Stimulated activated CD8-positive, alpha-beta memory T cell treated with anti-CD3 and anti-CD28 coated beads, Interleukin-7, amount 100 ng/mL, for 4 hours (primary cell): ENCODE data around the gene YDJC.
A peak's percentile ranks its signal among the peaks of the same experiment; 100 is the strongest.
"Not testable (repeated sequence)": the region's sequence is repeated elsewhere in the genome, so short reads cannot be mapped to it uniquely, and the experiment has no call there.

Experiments
- DNase-seq, 2 donors: peaks; one replicate each; pipeline ENCODE4 v3.0.0-alpha.2; 2020; ENCODE audit warnings: low read depth in 2 of 2

Gene YDJC

GRCh38 chr22:21632237-21632895, 2.5 kb upstream of the YDJC start, which contains the start of gene CCDC116:
CCDC116 (plus strand) TSS chr22:21632760; CDS start chr22:21633182, 422 bp downstream.
- DNase-seq, result peak; percentile 48 to 62

DNA sequence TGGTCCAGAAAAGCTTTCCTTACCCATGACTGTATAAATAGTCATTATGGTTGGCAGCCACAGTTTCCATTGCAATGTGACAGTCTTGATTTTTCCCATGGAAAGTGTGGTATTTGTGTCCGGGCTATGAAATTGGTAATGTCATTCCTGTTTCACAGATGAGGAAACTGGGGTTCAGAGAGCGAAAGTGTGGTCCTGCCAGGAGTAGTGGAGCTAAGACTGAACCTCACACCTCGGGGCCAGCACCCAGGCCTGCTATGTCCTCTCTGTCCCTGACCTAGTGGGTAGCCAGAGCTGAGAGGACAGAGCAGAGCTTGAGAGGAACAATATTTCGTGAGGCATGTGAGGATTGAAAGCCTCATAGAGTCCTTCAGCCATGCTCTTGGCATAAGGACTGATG, 1.2 kb upstream of the YDJC start:
- DNase-seq, result no peak

DNA sequence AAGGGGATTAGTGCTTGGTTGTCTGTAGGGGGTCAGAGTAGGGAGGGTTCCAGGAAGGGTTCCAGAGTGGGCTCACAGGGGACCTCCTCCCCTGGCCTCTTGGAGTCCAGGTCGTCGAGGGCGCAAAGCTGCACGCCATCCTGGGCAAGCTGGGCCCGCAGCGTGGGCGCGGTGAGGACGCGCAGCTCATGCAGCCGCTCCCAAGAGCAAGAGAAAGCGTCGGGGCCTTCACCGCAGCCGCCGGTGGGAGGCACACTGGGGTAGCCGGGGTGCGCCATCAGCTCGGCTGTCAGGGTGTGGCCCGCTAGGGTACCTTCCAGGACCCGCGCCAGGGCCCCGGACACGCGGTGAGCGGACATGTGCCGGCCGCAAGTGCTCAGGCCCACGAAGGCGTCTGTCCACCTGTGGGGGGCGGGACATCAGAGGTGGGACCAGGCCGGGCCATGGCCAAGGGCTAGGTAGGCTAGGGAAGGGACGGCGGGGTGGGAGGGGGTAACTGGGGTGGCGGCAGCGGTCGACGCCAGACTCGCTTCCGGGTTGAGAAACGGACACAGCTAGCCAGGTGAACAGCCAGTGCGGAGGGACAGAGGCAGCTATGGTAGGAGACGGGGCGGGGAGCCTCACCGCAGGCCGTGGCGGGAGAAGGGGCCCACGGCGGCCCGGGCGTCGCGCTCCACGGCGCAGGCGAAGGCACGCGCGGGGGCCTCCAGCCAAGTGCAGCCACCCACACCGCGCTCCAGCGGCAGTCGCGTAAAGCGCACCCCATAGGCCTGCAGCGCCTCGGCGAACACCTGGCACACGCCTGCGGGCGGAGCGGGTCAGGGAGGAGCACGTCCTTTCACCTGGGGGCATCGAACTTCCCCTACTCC, 1.2 kb downstream of the YDJC start:
- no peak for DNase-seq

GRCh38 chr22:21626735-21627469, 2.9 kb downstream of the YDJC start:
- no peak for DNase-seq

- no peak for DNase-seq
Observed at GRCh38 chr22:21626073-21626734, 3.6 kb downstream of the YDJC start.

- DNase-seq, result no peak
Observed at GRCh38 chr22:21624880-21625791, 4.7 kb downstream of the YDJC start.

DNA sequence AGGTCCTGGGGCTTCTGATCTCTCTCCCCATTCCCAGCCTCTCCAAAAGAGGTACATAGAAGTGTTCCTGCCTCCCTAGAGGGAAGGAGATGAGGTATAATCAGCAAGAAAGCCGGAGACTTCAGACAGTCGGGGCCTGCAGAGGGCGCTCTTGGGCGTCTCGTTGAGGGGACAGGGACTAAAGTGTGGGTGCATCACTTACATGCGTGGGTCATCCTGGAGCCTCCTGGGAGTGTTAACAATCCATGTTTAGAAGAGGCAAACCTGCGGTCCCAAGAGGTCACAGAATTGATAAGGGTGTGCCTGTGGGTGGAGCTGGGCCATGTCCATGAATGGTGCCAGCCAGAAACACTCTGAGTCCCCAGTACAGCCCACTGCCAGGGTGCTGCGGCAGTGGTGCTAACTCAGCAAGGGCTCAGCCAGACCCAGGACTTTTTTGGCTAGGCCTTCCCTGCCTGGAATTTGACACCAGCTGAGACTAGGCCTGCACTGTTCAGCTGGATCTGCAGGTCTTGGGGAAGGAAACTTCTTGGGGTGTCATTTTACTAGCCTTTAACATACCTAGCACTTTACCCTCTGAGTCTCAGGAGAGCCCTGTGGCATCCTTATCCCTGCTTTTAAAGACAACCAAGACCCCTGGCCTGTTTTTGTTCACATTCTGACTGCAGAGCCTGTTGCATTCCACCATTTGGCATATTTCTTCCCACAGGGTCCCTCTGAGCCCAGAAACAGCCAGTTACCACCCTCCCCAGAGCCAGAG, 5.5 kb downstream of the YDJC start:
- no peak for DNase-seq

GRCh38 chr22:21623648-21623970, 6.2 kb downstream of the YDJC start:
- DNase-seq, result no peak

DNA sequence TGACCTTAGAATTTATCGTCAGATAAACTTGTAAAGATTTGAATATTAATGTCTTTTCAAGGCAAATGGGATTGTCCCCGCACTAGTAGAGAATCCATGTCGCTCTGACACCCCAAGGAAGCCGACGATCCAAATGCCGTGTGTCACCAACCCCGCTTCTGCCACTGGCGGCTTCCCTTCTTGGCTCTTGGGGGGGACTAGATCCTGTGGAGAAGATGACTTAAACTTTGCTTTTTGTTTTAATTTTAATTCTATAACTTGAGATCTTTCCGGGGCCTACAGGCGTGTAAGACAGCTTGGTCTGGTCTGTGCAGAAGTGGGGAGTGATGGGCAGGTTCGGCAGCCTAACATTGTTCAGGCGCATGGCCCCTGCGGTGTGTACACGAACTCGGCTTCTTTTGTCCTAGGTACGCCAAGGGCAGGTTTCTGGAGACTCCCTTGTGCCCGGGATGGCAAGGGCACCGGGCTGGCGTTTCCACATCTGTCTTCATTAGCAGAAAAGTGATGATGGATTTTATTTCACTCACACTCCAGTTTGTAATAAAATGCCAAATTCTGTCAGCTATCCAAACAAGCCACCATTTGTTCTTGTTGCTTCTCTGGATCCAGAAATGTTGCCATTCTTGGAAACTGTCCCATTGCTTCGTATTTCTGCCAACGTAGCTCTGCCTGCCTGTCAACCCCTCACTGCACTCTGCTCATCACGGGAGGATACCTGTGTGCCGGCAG, 6.7 kb downstream of the YDJC start:
- DNase-seq, result no peak

DNA sequence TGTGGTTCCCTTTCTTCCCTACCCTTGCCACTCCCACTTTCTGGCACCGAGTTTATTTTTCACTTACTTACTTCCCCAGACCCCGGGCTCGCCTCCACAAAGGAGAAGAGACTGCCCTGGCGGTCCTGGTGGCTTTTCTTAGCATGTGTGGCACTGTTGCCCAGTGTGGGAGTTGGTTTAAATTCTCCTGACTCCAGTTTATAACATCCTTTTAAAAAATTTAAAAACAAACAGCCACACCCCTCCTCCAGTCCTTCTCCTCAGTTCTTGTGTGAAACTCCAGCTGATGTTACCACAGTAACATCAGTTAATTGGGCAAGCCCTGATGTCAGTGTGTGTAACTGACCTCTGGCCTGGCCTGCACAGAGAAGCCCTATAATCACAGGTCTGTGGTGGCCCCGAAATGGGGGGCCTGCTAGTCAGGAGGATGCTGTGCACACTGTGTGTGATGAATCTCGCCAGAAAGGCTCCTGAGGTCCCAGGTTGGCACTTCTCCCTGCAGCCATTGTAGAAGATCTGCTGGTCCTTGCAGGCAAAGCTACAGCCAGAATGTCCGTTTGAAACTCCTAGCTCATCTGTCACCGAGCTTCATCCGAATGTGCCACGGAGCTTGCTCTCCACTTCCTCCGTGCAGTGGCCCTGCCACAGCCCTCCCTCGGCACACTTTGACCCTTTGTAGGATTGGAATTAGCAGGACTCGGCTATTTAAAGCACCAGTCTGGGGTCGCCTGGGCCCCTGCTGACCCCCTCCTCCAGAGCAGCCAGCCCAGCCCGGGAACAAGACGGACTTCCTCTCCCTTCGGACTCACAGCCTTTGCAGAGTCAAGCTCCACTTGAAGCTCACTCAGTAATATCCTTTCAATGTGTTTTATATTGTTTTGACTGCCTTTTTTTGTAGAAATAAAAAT, 7.6 kb downstream of the YDJC start:
- no peak for DNase-seq

DNA sequence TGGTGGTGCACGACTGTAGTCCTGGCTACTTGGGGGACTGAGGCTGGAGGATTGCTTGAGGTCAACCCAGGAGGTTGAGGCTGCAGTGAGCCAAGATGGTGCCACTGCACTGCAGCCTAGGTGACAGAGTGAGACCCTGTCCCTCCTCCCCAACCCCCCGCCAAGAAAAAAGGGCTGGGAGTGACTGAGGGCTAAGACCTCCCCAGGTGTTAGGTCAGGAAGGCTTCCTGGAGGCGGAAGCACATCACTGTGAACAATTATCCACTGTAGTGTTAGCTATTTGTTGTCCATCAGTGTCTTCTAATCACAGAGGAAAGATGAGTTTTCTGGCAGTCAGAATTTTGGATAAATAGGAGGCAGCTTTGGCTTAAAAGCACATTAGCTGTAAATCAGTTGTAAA, 8.8 kb downstream of the YDJC start:
- DNase-seq, result no peak

GRCh38 chr22:21617337-21617736, 12.5 kb downstream of the YDJC start:
- not testable (repeated sequence) for DNase-seq

GRCh38 chr22:21615731-21616130, 14.1 kb downstream of the YDJC start:
- DNase-seq, result no peak

DNA sequence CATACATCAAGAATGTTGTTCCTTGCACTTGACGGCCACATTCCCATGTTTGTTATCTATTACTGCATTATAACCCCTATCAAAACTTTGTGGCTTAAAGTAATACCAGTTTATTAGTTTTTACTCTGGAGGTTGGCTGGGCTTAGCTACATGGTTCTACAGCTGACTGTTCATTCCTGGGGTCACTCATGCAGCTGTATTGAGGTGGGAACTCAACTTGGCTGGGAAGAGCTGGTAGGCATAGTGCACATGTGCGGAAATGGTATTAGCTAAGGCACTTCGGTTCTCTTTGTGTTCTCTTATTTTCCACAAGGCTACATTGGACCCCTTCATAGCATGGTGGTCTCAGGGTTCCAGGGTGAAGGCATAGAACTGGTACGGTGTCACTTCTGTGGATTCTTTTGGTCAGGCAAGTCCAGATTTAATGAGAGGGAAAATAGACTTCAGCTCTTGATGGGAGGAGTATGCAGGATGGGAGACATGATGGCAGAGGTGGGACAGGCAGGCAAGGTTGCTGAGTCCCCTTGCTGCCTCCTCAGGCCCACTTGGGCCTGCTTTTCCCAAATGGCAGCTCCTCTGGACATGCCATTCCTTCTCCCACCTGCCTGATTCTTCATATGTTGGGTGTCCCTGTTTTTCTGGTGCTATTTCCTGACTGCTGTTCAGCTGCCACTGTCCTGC, 16.1 kb downstream of the YDJC start:
- no peak for DNase-seq

GRCh38 chr22:21612858-21613257, 17.0 kb downstream of the YDJC start:
- no peak for DNase-seq

DNA sequence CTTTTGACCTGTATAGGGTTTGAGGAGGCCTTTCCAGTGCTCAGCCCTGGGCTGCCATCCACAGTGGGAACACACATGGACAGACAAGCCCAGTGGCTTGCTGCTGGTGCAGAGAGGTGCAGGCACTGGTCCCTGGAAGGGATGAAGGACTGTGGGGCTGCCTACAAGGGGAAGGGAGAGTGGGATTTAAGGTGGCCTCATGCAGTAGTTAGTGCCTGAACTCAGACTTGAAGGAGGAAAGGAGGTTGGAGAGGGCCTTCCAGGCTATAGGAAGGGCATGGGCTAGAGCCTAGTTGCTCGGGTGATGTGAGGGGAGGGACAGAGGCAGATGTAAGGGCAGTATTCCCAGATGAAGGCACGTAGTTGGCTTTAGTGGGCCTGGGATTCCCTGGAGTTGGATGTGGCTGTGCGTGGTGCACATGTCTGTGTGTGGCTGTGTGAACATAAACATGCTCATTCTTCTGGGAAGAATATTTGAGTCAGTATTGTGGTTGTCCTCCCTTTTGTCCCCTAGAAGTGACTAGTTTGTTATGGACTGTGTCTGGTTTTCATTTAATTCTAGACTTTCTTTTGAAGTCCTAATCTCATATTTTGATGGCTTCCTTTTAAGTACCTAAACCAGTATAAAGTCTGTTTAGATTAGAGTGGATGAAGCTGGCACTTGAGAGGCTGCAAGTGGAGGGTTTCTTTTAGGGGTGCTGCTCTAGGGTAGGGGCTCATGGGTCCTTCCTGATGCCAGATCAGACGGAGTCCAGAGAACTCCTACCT, 18.4 kb downstream of the YDJC start:
- DNase-seq, result no peak

DNA sequence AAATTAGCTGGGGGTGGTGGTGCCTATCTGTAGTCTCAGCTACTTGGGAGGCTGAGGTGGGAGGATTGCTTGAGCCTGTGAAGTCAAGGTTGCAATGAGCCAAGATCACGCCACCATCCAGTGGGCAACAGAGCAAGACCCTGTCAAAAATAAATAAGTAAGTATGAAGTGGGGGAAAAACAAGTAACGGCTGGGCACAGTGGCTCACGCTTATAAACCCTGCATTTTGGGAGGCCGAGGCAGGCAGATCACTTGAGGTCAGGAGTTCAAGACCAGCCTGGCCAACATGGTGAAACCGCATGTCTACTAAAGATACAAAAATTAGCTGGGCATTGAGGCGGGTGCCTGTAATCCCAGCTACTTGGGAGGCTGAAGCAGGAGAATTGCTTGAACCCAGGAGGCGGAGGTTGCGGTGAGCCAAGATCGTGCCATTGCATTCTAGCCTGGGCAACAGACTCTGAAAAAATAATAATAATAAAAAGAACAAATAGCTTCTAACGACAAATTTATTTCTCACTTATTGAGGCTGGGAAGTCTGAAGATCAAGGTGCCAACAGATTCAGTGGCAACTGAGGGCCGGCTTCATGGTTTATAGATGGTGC, 20.2 kb downstream of the YDJC start:
- DNase-seq, result not testable (repeated sequence)
